IMR-90 (cell line): ENCODE results near the gene NT5DC1. TPM values are rescaled to one million over a fixed set of nuclear protein-coding genes. Genes with fewer than 3 reads are reported as not detected.

Experiments
- ATAC-seq: fragments of 200-7000 bp; cut with Tn5 transposase; 2 replicates; pipeline ENCODE4 v1.9.1; 2020; ENCODE audit warnings: low read depth, mild to moderate bottlenecking, moderate library complexity
- BruUV-seq: library from RNA; stranded (reverse); fragments of 400-500 nt; replicated peaks from 2 replicates; lab custom pipeline; 2021; lab: Mats Ljungman, UMichigan
- CTCF ChIA-PET: fragments of 300-600 bp; formaldehyde crosslinking; extraction: SDS; loops from one replicate; lab custom pipeline; 2021; ENCODE audit warnings: antibody characterized with exemption; lab: Yijun Ruan, JAX
- POLR2A ChIA-PET: fragments of 300-600 bp; sonication (Branson Sonifier 250); formaldehyde crosslinking; loops from one replicate; lab custom pipeline; 2022; ENCODE audit warnings: antibody characterized with exemption; ENCODE audit not compliant: unreplicated experiment; lab: Charles Lee
- DNase-seq: peaks from one replicate; pipeline ENCODE4 v3.0.0; 2013
- H2AFZ ChIP-seq: replicated peaks from 2 replicates; pipeline ENCODE3; 2013; ENCODE audit warnings: low read length, mild to moderate bottlenecking; ENCODE audit not compliant: poor library complexity
- H2AK5ac ChIP-seq: 2 replicates; pipeline ENCODE4 v1.6.1; 2013; ENCODE audit warnings: low read depth, low read length, inconsistent platforms
- H2AK9ac ChIP-seq: replicated peaks from 2 replicates; pipeline ENCODE3; 2013; ENCODE audit warnings: mild to moderate bottlenecking, low read depth, low read length, moderate library complexity; ENCODE audit not compliant: poor library complexity
- H2BK120ac ChIP-seq: 2 replicates; pipeline ENCODE4 v1.6.1; 2013; ENCODE audit warnings: low read depth, low read length, inconsistent platforms
- H2BK15ac ChIP-seq: 3 replicates; pipeline ENCODE4 v1.6.1; 2013; ENCODE audit warnings: low read depth, low read length, inconsistent platforms
- H2BK20ac ChIP-seq: 2 replicates; pipeline ENCODE4 v1.6.1; 2013; ENCODE audit warnings: low read depth, mild to moderate bottlenecking, inconsistent platforms, low read length, moderate library complexity
- H2BK5ac ChIP-seq: 2 replicates; pipeline ENCODE4 v1.6.1; 2013; ENCODE audit warnings: mild to moderate bottlenecking, low read depth, low read length, inconsistent platforms; ENCODE audit not compliant: poor library complexity, severe bottlenecking
- H3K14ac ChIP-seq: replicated peaks from 2 replicates; pipeline ENCODE4 v1.6.1; 2013; ENCODE audit warnings: low read depth, low read length, inconsistent platforms
- H3K18ac ChIP-seq: 2 replicates; pipeline ENCODE4 v1.6.1; 2013; ENCODE audit warnings: low read depth, low read length, control low read depth
- H3K23ac ChIP-seq: 2 replicates; pipeline ENCODE4 v1.6.1; 2013; ENCODE audit warnings: low read depth, low read length, inconsistent platforms
- H3K27ac ChIP-seq: 2 replicates; pipeline ENCODE4 v1.5.1; 2013; ENCODE audit warnings: mild to moderate bottlenecking, control low read depth, low read length; ENCODE audit not compliant: insufficient read depth
- H3K27me3 ChIP-seq: 2 replicates; pipeline ENCODE4 v1.6.1; 2013; ENCODE audit warnings: low read length; ENCODE audit not compliant: control insufficient read depth, insufficient read depth
- H3K36me3 ChIP-seq: 2 replicates; pipeline ENCODE4 v1.6.1; 2013; ENCODE audit warnings: low read length, mixed read lengths; ENCODE audit not compliant: control insufficient read depth, insufficient read depth
- H3K4ac ChIP-seq: 2 replicates; pipeline ENCODE4 v1.6.1; 2013; ENCODE audit warnings: low read depth, low read length, inconsistent platforms
- H3K4me1 ChIP-seq: 2 replicates; pipeline ENCODE4 v1.6.1; 2013; ENCODE audit warnings: low read length, mixed read lengths; ENCODE audit not compliant: control insufficient read depth, insufficient read depth
- H3K4me2 ChIP-seq: 2 replicates; pipeline ENCODE4 v1.6.1; 2013; ENCODE audit warnings: low read depth, mild to moderate bottlenecking, control low read depth, low read length, moderate library complexity
- H3K4me3 ChIP-seq: 2 replicates; pipeline ENCODE4 v1.5.1; 2013; ENCODE audit warnings: low read depth, mild to moderate bottlenecking, control low read depth, low read length, moderate library complexity; ENCODE audit not compliant: insufficient read depth
- H3K56ac ChIP-seq: 2 replicates; pipeline ENCODE4 v1.6.1; 2013; ENCODE audit warnings: low read length, inconsistent platforms; ENCODE audit not compliant: insufficient read depth; ENCODE audit errors: extremely low read depth
- H3K79me1 ChIP-seq, 2 experiments: 2 replicates each; pipeline ENCODE4 v1.6.1; 2013; ENCODE audit warnings: low read length in 2 of 2, inconsistent platforms in 1 of 2, low read depth in 1 of 2
- H3K9ac ChIP-seq: 2 replicates; pipeline ENCODE4 v1.6.1; 2013; ENCODE audit warnings: low read depth, low read length, control low read depth
- H3K9me1 ChIP-seq: 2 replicates; pipeline ENCODE4 v1.6.1; 2013; ENCODE audit warnings: low read length, inconsistent platforms; ENCODE audit not compliant: insufficient read depth
- H3K9me3 ChIP-seq: 2 replicates; pipeline ENCODE4 v1.6.1; 2013; ENCODE audit warnings: low read length; ENCODE audit not compliant: control insufficient read depth, insufficient read depth
- H4K20me1 ChIP-seq: 2 replicates; pipeline ENCODE4 v1.6.1; 2013; ENCODE audit warnings: low read length, inconsistent platforms; ENCODE audit not compliant: insufficient read depth
- H4K5ac ChIP-seq: 2 replicates; pipeline ENCODE4 v1.6.1; 2013; ENCODE audit warnings: mild to moderate bottlenecking, low read depth, low read length, control low read depth
- H4K8ac ChIP-seq, 2 experiments: 2 replicates each; pipeline ENCODE4 v1.6.1; 2013; ENCODE audit warnings: low read depth in 2 of 2, low read length in 2 of 2, control low read depth in 1 of 2, inconsistent platforms in 1 of 2
- H4K91ac ChIP-seq: 2 replicates; pipeline ENCODE4 v1.6.1; 2013; ENCODE audit warnings: low read depth, low read length, inconsistent platforms; ENCODE audit not compliant: insufficient read depth
- BHLHE40 ChIP-seq: fragments of 150-350 bp; IDR thresholded peaks from 2 replicates; pipeline ENCODE4 v1.6.1; 2016; ENCODE audit warnings: mild to moderate bottlenecking, low read depth, low read length
- CEBPB ChIP-seq: IDR thresholded peaks from 2 replicates; pipeline ENCODE4 v1.6.1; 2012; ENCODE audit warnings: low read depth, low read length, improper control_type of control experiment
- CHD1 ChIP-seq: IDR thresholded peaks from 2 replicates; pipeline ENCODE4 v1.6.1; 2012; ENCODE audit warnings: low read depth, low read length, improper control_type of control experiment
- FOS ChIP-seq: fragments of 150-350 bp; IDR thresholded peaks from 2 replicates; pipeline ENCODE4 v1.6.1; 2016; ENCODE audit warnings: low read depth, low read length
- MAFK ChIP-seq: IDR thresholded peaks from 2 replicates; pipeline ENCODE4 v1.6.1; 2012; ENCODE audit warnings: low read depth, low read length, improper control_type of control experiment
- MXI1 ChIP-seq: IDR thresholded peaks from 2 replicates; pipeline ENCODE4 v1.6.1; 2012; ENCODE audit warnings: low read depth, mild to moderate bottlenecking, low read length, moderate library complexity, borderline replicate concordance
- POLR2A ChIP-seq: IDR thresholded peaks from 2 replicates; pipeline ENCODE4 v1.6.1; 2012; ENCODE audit warnings: mild to moderate bottlenecking, low read depth, low read length
- RCOR1 ChIP-seq: IDR thresholded peaks from 2 replicates; pipeline ENCODE4 v1.6.1; 2012; ENCODE audit warnings: mild to moderate bottlenecking, low read length, improper control_type of control experiment; ENCODE audit not compliant: insufficient replicate concordance
- RFX5 ChIP-seq: IDR thresholded peaks from 2 replicates; pipeline ENCODE4 v1.8.0; 2012; ENCODE audit warnings: low read depth, mild to moderate bottlenecking, low read length, moderate library complexity
- SMC3 ChIP-seq: fragments of 150-350 bp; IDR thresholded peaks from 2 replicates; pipeline ENCODE4 v1.6.1; 2016; ENCODE audit warnings: low read depth, mild to moderate bottlenecking, antibody characterized with exemption, low read length, moderate library complexity
- USF2 ChIP-seq: fragments of 150-350 bp; IDR thresholded peaks from 2 replicates; pipeline ENCODE4 v1.6.1; 2017; ENCODE audit warnings: mild to moderate bottlenecking, antibody characterized with exemption, low read length, low read depth
- WGBS, 2 experiments: methylation state at CpG; one replicate each; pipeline versions ENCODE4 v1.1.5 to v1.1.7; 2013; ENCODE audit warnings: missing lambda C conversion rate in 2 of 2; ENCODE audit not compliant: insufficient read length in 1 of 2; ENCODE audit errors: extremely low coverage in 2 of 2; 5-methylcytosine and 5-hydroxymethylcytosine counted together
- dilution Hi-C: fragments of 300-500 bp; cut with HindIII; formaldehyde crosslinking; loops from one replicate; pipeline ENCODE4 v1.14.3; 2018; ENCODE audit warnings: low sequenced_read_pairs; ENCODE audit not compliant: unreplicated experiment
- in situ Hi-C: fragments of 300-500 bp; cut with MboI; formaldehyde crosslinking; loops from 3 replicates; pipeline ENCODE4 v1.14.3; 2019; ENCODE audit warnings: low sequenced_read_pairs, inconsistent platforms, mixed read lengths
- intact Hi-C: fragments of 100-400 bp; cut with micrococcal nuclease; formaldehyde crosslinking; loops from 2 replicates; pipeline ENCODE4 v1.10.0; 2022
- polyA plus RNA-seq, 3 experiments: library from polyadenylated mRNA; depleted of rRNA; stranded (reverse); fragments of >200 nt; gene quantifications; 2 replicates each; pipeline ENCODE4 v1.2.3, GENCODE V29; 2012; ENCODE audit warnings: low replicate concordance in 1 of 3
- total RNA-seq: library from RNA; depleted of rRNA; stranded (reverse); fragments of >200 nt; gene quantifications from 2 replicates; pipeline ENCODE4 v1.2.3, GENCODE V29; 2012

The NT5DC1 gene
- total and polyA plus RNA-seq, 2 of the 4 experiments (the other 2 are of a cell fraction) = 11.7 to 16.8 TPM

- peaks cover 0 to 2% of the 10 kb centered on the region in 2 experiments; a peak in 1 of 4 replicates for H3K79me1 ChIP-seq
- BruUV-seq = no TSS peak
- no peak overlapping the region for H4K8ac ChIP-seq
- H3K9me1 ChIP-seq = no peaks in the 10 kb centered on the region
- peaks cover 6% of the 10 kb centered on the region for H3K4me1 ChIP-seq
- no peak overlapping the region; the same call in 1 of the 2 replicates for H4K5ac ChIP-seq
- H3K36me3 ChIP-seq = no peaks in the 10 kb centered on the region
- H2AK5ac ChIP-seq = no peak overlapping the region
- H3K9ac ChIP-seq = no peak overlapping the region
- no peak overlapping the region for H3K4ac ChIP-seq
- H3K9me3 ChIP-seq = no peaks in the 10 kb centered on the region
- TF ChIP-seq CEBPB (no peak), MAFK (no peak), SMC3 (no peak), RFX5 (no peak), FOS (no peak), RCOR1 (no peak), MXI1 (no peak), BHLHE40 (no peak), CHD1 (no peak), POLR2A (no peak), USF2 (no peak)
- DNase-seq (peak; percentile 24), ATAC-seq (peak; percentile 68)
- no CpG with 5 or more reads among the region's 2 CpGs for WGBS, 2 experiments
- dilution Hi-C loops (no loop called here), intact Hi-C loops (loop anchor here (2.0 kb wide), 2 partner anchors 21 to 309 kb away; no protein-coding TSS in a partner anchor), in situ Hi-C loops (no loop called here)
- no peak overlapping the region for H3K23ac ChIP-seq
- CTCF ChIA-PET = no interaction called here
- H2AK9ac ChIP-seq = no peak overlapping the region
- no peak overlapping the region for H4K91ac ChIP-seq
- no peak overlapping the region for H3K4me3 ChIP-seq
- no peak overlapping the region for H2BK120ac ChIP-seq
- no peak overlapping the region for H3K56ac ChIP-seq
- POLR2A ChIA-PET = no interaction called here
- peak overlapping the region; percentile 72; the same call in 1 of the 2 replicates for H3K4me2 ChIP-seq
- H3K18ac ChIP-seq = peak overlapping the region; percentile 71; the same call in 1 of the 2 replicates
- H2BK15ac ChIP-seq = no peak overlapping the region
- H3K27me3 ChIP-seq = no peaks in the 10 kb centered on the region
- no peak overlapping the region for H2BK20ac ChIP-seq
- H3K14ac ChIP-seq = no peak overlapping the region
- H4K20me1 ChIP-seq = no peaks in the 10 kb centered on the region
- H2BK5ac ChIP-seq = peak overlapping the region; percentile 62
- no peak overlapping the region for H2AFZ ChIP-seq
- H3K27ac ChIP-seq = no peak overlapping the region
These were observed 121.3 kb downstream of the NT5DC1 start for GRCh38 chr6:116221911-116222310.
